NK-92 (cell line): ENCODE results near the gene POM121L2.

Source experiments
- DNase-seq: peaks from one replicate; lab custom pipeline; 2025; ENCODE audit not compliant: unreplicated experiment; lab: John Stamatoyannopoulos, UW

POM121L2 gene

GRCh38 chr6:27260836-27261375, 51.2 kb downstream of the POM121L2 start:
- no peak for DNase-seq

DNA sequence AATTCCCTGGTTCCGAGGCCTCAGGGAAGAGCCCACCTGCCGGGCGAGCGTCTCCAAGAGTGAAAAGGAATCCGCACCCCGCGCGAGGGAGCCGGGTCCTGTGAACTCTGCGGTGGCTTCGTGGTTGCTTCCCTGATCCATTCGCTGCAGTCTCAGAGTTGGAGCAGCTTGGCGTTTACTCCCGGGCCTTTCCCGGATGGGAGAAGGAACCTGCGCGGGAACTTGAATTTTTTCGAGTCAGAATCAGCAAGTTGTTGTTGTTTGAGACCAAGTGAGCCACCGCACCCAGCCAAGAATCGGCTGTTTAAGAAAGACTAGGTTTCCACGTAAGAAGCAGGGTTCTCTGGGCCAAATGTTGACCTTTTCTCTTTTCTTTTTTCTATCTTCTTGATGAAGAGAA, 51.7 kb downstream of the POM121L2 start:
- DNase-seq = no peak
